Measurements from ENCODE around the gene ARRDC2.
"Not testable (repeated sequence)": the region's sequence is repeated elsewhere in the genome, so short reads cannot be mapped to it uniquely, and the experiment has no call there.

The ARRDC2 gene

DNA sequence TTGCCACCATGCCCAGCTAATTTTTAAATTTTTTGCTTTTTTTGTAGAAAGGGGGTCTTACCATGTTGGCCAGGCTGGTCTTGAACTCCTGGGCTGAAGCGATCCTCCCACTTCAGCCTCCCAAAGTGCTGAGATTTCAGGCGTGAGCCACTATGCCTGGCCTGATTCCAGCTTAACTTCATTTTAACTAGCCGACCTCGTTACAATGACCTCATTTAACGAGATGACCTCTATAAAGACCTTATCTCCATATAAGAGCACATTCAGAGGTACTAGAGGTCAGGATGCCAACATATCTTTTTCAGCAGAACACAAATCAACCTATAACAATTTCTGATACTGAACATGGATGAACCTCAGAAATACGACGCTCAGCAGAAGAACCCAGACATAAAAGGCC is 30.5 kb upstream of the ARRDC2 start:
- TF ChIP-seq, protein P1, sequence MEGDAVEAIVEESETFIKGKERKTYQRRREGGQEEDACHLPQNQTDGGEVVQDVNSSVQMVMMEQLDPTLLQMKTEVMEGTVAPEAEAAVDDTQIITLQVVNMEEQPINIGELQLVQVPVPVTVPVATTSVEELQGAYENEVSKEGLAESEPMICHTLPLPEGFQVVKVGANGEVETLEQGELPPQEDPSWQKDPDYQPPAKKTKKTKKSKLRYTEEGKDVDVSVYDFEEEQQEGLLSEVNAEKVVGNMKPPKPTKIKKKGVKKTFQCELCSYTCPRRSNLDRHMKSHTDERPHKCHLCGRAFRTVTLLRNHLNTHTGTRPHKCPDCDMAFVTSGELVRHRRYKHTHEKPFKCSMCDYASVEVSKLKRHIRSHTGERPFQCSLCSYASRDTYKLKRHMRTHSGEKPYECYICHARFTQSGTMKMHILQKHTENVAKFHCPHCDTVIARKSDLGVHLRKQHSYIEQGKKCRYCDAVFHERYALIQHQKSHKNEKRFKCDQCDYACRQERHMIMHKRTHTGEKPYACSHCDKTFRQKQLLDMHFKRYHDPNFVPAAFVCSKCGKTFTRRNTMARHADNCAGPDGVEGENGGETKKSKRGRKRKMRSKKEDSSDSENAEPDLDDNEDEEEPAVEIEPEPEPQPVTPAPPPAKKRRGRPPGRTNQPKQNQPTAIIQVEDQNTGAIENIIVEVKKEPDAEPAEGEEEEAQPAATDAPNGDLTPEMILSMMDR (IDR thresholded peaks at IDR 0.05; ENCODE audit: borderline replicate concordance, insufficient read depth, low read depth, low read length), result no peak
- no peak overlapping the region for H3K4me3 ChIP-seq (ENCODE audit: low read depth, low read length)

DNA sequence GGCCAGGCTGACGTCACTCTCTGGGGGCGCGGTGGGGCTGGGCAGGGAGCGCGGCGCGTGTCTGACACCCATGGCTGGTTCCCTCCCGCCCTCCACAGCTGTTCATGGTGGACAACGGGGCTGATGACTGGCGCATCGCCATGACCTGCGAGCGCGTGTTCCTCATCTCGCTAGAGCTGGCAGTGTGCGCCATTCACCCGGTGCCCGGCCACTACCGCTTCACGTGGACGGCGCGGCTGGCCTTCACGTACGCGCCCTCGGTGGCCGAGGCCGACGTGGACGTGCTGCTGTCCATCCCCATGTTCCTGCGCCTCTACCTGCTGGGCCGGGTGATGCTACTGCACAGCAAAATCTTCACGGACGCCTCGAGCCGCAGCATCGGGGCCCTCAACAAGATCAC is 26.4 kb upstream of the ARRDC2 start:
- H3K4me3 ChIP-seq (ENCODE audit: low read depth, low read length), result no peak overlapping the region
- TF ChIP-seq, protein P1 (IDR thresholded peaks at IDR 0.05; ENCODE audit: borderline replicate concordance, insufficient read depth, low read depth, low read length), result no peak

DNA sequence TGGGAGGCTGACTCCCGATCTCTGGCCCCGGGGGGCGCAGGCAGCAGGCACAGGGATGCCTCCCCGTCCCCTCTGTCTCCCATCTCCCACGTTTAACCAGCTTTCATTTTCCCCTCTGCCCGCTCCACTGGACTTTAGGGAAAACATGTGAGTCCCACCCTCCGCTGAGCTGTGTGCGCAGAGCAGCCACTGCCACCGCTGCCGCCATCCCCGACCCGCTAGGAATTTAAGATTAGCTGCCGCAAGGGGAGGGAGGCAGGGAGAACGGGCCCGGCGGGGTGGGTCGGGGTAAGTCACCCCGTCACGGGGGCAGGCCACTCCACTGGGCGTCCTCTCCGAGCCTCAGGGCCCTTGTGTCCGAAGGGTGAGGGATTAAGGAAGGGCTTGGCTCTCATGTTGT is 25.5 kb upstream of the ARRDC2 start:
- no peak overlapping the region for H3K4me3 ChIP-seq (ENCODE audit: low read depth, low read length)
- TF ChIP-seq, protein P1 (IDR thresholded peaks at IDR 0.05; ENCODE audit: borderline replicate concordance, insufficient read depth, low read depth, low read length), result no peak

DNA sequence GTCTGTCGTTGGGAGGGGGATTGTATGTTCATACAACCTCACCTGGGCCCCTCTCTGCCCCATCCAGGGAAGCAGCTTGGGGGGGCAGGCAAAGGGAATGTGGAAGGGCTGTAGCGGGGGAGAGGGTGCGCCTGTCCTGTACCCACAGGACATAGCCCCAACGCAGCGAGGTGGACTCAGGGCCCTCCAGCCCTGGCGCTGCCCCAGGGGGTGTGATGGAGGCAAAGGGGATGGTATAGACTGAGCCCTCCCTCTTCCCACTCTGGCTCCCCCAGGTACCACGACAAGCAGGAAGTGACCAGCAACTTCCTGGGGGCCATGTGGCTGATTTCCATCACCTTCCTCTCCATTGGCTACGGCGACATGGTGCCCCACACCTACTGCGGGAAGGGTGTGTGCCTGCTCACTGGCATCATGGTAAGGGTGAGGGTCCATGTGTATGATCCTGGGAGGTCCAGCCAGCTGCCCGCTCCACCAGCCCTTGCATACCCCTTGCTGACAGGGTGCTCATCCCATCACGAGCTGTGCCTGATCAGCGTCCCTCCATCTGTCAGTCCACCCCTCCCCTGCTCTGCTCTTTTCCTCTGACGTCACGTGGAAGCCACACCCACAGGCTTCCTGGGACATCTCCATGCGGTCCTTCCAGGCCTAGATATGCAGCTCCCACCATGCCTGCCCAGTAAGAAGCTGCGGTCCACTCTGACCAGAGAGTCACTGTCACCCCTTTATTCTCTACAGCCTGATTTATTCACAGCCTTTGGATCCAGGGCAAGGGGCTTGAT is 22.7 kb upstream of the ARRDC2 start:
- TF ChIP-seq, protein P1 (IDR thresholded peaks at IDR 0.05; ENCODE audit: borderline replicate concordance, insufficient read depth, low read depth, low read length), result no peak
- no peak overlapping the region for H3K4me3 ChIP-seq (ENCODE audit: low read depth, low read length)

DNA sequence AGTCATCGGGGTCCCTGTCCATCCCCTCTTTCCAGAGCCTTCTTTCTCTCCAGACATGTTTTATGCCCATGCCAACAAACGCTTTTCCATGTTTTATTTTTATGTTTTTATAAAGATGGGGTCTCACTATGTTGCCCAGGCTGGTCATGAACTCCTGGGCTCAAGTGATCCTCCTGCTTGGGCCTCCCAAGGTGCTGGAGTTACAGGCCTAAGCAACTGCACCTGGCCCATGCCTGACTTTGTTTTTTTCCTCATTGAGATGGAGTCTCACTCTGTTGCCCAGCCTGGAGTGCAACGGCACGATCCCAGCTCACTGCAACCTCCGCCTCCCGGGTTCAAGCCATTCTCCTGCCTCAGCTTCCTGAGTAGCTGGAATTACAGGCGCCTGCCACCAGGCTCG is 21.4 kb upstream of the ARRDC2 start:
- H3K4me3 ChIP-seq (ENCODE audit: low read depth, low read length), result not testable (repeated sequence)

DNA sequence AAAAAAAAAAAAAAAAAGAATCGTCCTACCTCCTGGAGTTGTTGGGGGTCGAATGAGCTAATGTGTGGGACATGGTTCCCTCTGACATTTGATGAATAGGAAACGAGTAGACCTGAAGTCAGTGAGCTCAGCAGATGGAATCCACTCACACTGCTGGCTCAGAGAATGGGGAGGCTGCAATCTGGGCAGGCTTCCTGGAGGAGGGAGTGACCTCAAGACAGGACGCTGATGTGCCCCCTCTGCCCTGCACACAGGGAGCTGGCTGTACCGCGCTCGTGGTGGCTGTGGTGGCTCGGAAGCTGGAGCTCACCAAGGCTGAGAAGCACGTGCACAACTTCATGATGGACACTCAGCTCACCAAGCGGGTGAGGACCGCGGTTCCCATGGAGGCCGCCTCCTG is 19.8 kb upstream of the ARRDC2 start:
- H3K4me3 ChIP-seq (ENCODE audit: low read depth, low read length), result no peak overlapping the region
- TF ChIP-seq, protein P1 (IDR thresholded peaks at IDR 0.05; ENCODE audit: borderline replicate concordance, insufficient read depth, low read depth, low read length), result no peak

DNA sequence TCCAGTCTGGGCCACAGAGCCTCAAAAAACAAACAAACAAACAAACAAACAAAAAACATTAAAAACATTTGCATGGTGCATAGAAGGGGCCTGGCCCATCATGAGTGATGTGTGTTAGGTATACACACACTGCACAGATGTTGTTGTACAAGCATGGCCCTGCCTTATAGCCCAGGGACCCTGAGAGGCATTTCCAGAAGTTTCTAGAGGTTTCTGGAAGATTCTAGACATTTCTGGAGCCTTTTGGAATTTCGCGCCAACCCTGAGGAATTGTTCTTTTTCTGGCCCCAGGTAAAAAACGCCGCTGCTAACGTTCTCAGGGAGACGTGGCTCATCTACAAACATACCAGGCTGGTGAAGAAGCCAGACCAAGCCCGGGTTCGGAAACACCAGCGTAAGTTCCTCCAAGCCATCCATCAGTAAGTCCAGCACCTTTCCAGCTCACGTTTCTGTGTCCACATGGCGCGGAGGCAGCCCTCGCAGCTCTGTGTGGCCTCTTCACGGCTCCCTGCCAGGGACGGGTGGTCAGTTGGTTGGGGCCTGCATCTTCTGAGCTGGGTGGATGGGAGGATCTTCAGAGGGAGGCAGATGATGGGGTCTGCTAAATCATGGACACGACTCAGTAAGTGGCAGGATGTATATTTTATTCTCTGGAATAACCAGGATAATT is 18.4 kb upstream of the ARRDC2 start:
- TF ChIP-seq, protein P1 (IDR thresholded peaks at IDR 0.05; ENCODE audit: borderline replicate concordance, insufficient read depth, low read depth, low read length), result no peak
- H3K4me3 ChIP-seq (ENCODE audit: low read depth, low read length), result no peak overlapping the region

All from GM12875 (cell line).